ENCODE results near the gene EMC8.

The EMC8 gene

GRCh38 chr16:85750827-85751697 lies 48.3 kb downstream of the EMC8 start, which contains the start of gene C16orf74:
TSS of gene C16orf74 (minus strand) at chr16:85751096. CDS start at chr16:85735217, 15,879 bp downstream.
- H3K4me1 ChIP-seq (ENCODE audit: insufficient read depth, low read length, poor library complexity, severe bottlenecking): peaks cover 8% of the 10 kb centered on the region
- H3K27me3 ChIP-seq (ENCODE audit: insufficient read depth, low read length, poor library complexity, severe bottlenecking): no peaks in the 10 kb centered on the region

DNA sequence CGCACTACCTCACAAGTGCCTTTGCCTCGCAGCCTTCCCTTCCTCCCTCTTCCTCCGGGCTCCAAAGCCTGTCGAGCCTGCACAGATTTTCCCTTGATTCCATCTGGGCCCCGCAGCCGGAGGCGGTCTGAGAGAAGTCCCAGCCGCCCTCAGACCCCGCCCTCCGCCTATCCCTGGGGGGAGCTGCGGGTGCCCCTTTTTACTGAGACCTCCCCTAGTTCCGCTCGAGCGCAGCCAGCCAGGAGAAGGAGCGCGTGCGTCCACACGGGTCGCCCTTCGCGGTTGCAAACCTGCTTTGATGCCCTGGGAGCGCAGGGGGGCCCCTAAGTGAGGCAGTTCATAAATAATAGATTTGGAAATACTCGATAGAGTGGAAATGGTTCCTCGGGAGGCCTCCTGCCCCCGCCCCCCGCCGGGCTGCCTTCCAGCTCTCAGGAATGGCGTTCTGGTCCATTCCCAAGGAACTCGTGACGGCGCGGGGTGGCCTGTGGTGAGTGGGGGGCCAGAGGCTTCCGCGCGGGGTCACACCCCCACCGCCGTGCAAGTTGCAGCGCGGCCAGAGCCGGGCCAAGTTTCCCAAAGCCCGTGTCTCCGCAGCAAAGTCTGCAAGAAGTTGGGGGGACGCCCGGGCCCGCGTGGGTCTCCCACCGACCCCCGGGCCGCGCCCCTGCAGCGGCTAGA lies 49.1 kb downstream of the EMC8 start:
- peaks cover 8% of the 10 kb centered on the region for H3K4me1 ChIP-seq (ENCODE audit: insufficient read depth, low read length, poor library complexity, severe bottlenecking)
- H2AFZ ChIP-seq (ENCODE audit: low read length): no peak overlapping the region
- H3K36me3 ChIP-seq (ENCODE audit: insufficient read depth, low read length): no peaks in the 10 kb centered on the region
- H3K4me3 ChIP-seq (ENCODE audit: low read length, poor library complexity, severe bottlenecking): no peak overlapping the region
- no peak overlapping the region for H3K9ac ChIP-seq (ENCODE audit: low read depth, low read length, poor library complexity, severe bottlenecking)
- H3K9me3 ChIP-seq (ENCODE audit: insufficient read depth, low read depth, low read length): no peaks in the 10 kb centered on the region
- TF ChIP-seq EZH2phosphoT487 (IDR thresholded peaks at IDR 0.05; ENCODE audit: borderline replicate concordance) (no peak), CTCF (conservative IDR thresholded peaks at IDR 0.05; ENCODE audit: low read length) (no peak)
- H3K79me2 ChIP-seq (ENCODE audit: insufficient read depth, low read length): no peaks in the 10 kb centered on the region
- no peak overlapping the region for H3K4me2 ChIP-seq (ENCODE audit: low read depth, low read length, poor library complexity, severe bottlenecking)
- H3K27me3 ChIP-seq (ENCODE audit: insufficient read depth, low read length, poor library complexity, severe bottlenecking): no peaks in the 10 kb centered on the region
- no peaks in the 10 kb centered on the region for H4K20me1 ChIP-seq (ENCODE audit: insufficient read depth, low read length, poor library complexity, severe bottlenecking)
- H3K9me2 ChIP-seq (replicated peaks; ENCODE audit: low read depth, low read length): no peaks in the 10 kb centered on the region
- H3F3A ChIP-seq (ENCODE audit: low read depth): no peaks in the 10 kb centered on the region

More at GRCh38 chr16:85750827-85751697, 48.3 kb downstream of the EMC8 start, which contains the start of gene C16orf74:
- Histone ChIP-seq H3K9me3 (ENCODE audit: insufficient read depth, low read depth, low read length) (no peaks in the 10 kb centered on the region), H3K4me3 (ENCODE audit: low read length, poor library complexity, severe bottlenecking) (no peak within 1 kb of the TSS), H2AFZ (ENCODE audit: low read length) (no peak within 1 kb of the TSS), H4K20me1 (ENCODE audit: insufficient read depth, low read length, poor library complexity, severe bottlenecking) (no peaks in the 10 kb centered on the region), H3K9me2 (replicated peaks; ENCODE audit: low read depth, low read length) (no peaks in the 10 kb centered on the region), H3K9ac (ENCODE audit: low read depth, low read length, poor library complexity, severe bottlenecking) (no peak within 1 kb of the TSS), H3K79me2 (ENCODE audit: insufficient read depth, low read length) (no peaks in the 10 kb centered on the region), H3F3A (ENCODE audit: low read depth) (no peaks in the 10 kb centered on the region), H3K36me3 (ENCODE audit: insufficient read depth, low read length) (no peaks in the 10 kb centered on the region), H3K4me2 (ENCODE audit: low read depth, low read length, poor library complexity, severe bottlenecking) (no peak within 1 kb of the TSS)
- TF ChIP-seq CTCF (conservative IDR thresholded peaks at IDR 0.05; ENCODE audit: low read length) (no peak), EZH2phosphoT487 (IDR thresholded peaks at IDR 0.05; ENCODE audit: borderline replicate concordance) (no peak)

DNA sequence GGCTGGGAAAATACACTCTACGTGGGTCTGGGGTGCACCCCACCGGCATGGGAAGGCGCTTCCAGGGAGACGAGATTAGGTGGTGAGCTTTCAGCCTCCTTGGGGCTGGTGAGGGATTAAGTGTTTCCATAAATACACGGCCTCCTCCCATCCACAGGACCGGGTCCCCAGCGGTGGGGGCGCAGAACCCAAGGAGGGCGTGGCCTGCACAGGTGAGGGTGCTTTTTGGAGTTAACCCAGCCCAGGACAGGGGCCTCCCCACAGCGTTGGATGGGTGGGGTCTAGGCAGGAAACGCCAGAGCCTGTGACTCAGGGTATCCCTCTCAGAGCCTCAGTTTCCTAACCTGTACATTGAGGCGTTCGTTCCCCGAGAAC lies 49.6 kb downstream of the EMC8 start:
- H3K36me3 ChIP-seq (ENCODE audit: insufficient read depth, low read length): no peaks in the 10 kb centered on the region
- H3K4me1 ChIP-seq (ENCODE audit: insufficient read depth, low read length, poor library complexity, severe bottlenecking): peaks cover 7% of the 10 kb centered on the region
- H3K4me2 ChIP-seq (ENCODE audit: low read depth, low read length, poor library complexity, severe bottlenecking): no peak overlapping the region
- no peaks in the 10 kb centered on the region for H3K9me2 ChIP-seq (replicated peaks; ENCODE audit: low read depth, low read length)
- TF ChIP-seq CTCF (conservative IDR thresholded peaks at IDR 0.05; ENCODE audit: low read length) (no peak), EZH2phosphoT487 (IDR thresholded peaks at IDR 0.05; ENCODE audit: borderline replicate concordance) (no peak)
- no peaks in the 10 kb centered on the region for H4K20me1 ChIP-seq (ENCODE audit: insufficient read depth, low read length, poor library complexity, severe bottlenecking)
- no peak overlapping the region for H3K4me3 ChIP-seq (ENCODE audit: low read length, poor library complexity, severe bottlenecking)
- no peaks in the 10 kb centered on the region for H3F3A ChIP-seq (ENCODE audit: low read depth)
- H3K27me3 ChIP-seq (ENCODE audit: insufficient read depth, low read length, poor library complexity, severe bottlenecking): no peaks in the 10 kb centered on the region
- no peak overlapping the region for H3K9ac ChIP-seq (ENCODE audit: low read depth, low read length, poor library complexity, severe bottlenecking)
- H3K79me2 ChIP-seq (ENCODE audit: insufficient read depth, low read length): no peaks in the 10 kb centered on the region
- no peaks in the 10 kb centered on the region for H3K9me3 ChIP-seq (ENCODE audit: insufficient read depth, low read depth, low read length)
- no peak overlapping the region for H2AFZ ChIP-seq (ENCODE audit: low read length)
